CD4-positive, alpha-beta T cell treated with Interleukin-2 at 100 ng/mL for 4 hours (primary cell): ENCODE data around the gene POP4.

Source experiments
- DNase-seq: peaks from one replicate; pipeline ENCODE4 v3.0.0-alpha.2; 2020; ENCODE audit warnings: low spot score

Gene POP4

GRCh38 chr19:29663861-29664752, 58.0 kb downstream of the POP4 start:
- DNase-seq = no peak

GRCh38 chr19:29664753-29665214, 58.7 kb downstream of the POP4 start:
- DNase-seq = no peak

- DNase-seq = peak; percentile 84
Measured at GRCh38 chr19:29665215-29665825, 59.2 kb downstream of the POP4 start, which contains the start of gene PLEKHF1. PLEKHF1 (plus strand) TSS chr19:29665461; CDS start chr19:29673840, 8,379 bp downstream.

- DNase-seq = no peak
Measured at GRCh38 chr19:29665826-29666577, 59.9 kb downstream of the POP4 start.
